AG04450 (cell line): ENCODE measurements around the gene CNIH3. TPM values are rescaled to one million over a fixed set of nuclear protein-coding genes. Genes with fewer than 3 reads are reported as not detected.

Experiments
- CTCF ChIA-PET: fragments of 300-600, 350-600 bp; formaldehyde crosslinking; extraction: SDS; loops from one replicate; lab custom pipeline; 2022; ENCODE audit warnings: antibody characterized with exemption, inconsistent platforms; lab: Charles Lee
- POLR2A ChIA-PET: fragments of 350-600 bp; formaldehyde crosslinking; extraction: SDS; loops from one replicate; lab custom pipeline; 2021; ENCODE audit warnings: antibody characterized with exemption, inconsistent platforms; lab: Yijun Ruan, JAX
- DNase-seq: peaks from one replicate; pipeline ENCODE4 v3.0.0-alpha.2; 2011; ENCODE audit warnings: low read depth, low spot score
- H3K27ac ChIP-seq: one replicate; pipeline ENCODE4 v1.5.1; 2012; ENCODE audit warnings: low read depth, low read length, control low read depth
- H3K27me3 ChIP-seq: one replicate; pipeline ENCODE4 v1.6.0; 2012; ENCODE audit warnings: low read length; ENCODE audit not compliant: control insufficient read depth, insufficient read depth
- H3K4me3 ChIP-seq: 2 replicates; pipeline ENCODE4 v1.5.1; 2011; ENCODE audit warnings: mild to moderate bottlenecking, low read depth, low read length, control low read depth
- H3K9me3 ChIP-seq: 2 replicates; pipeline ENCODE4 v1.5.1; 2012; ENCODE audit warnings: low read length; ENCODE audit not compliant: control insufficient read depth, insufficient read depth
- polyA plus RNA-seq: library from polyadenylated mRNA; depleted of rRNA; stranded (reverse); fragments of >200 nt; gene quantifications from 2 replicates; pipeline ENCODE4 v1.2.3, GENCODE V29; 2011
- TF ChIP-seq, protein P1 (sequence below): IDR thresholded peaks from 2 replicates; pipeline ENCODE4 v1.5.1; 2011; ENCODE audit warnings: low read depth, low read length, control low read depth, inconsistent platforms

The CNIH3 gene
- polyA plus RNA-seq, 1 experiment = 6.5 TPM

DNA sequence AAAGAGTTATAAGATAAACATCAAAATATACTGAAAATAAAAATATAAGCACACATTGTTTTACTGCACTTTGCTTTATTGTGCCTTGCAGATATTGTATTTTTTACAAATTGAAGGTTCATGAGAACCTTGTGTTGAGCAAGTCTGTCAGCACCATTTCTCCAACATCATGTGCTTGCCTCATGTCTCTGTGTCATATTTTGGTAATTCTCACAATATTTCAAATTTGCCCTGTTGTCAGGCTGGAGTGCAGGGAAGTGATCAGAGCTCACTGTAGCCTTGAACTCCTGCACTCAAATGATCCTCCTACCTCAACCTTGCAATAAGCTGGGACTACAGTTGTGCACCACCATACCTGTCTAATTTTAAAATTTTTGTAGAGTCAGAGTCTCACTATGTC lies 21.3 kb upstream of the CNIH3 start:
- ChIA-PET CTCF (no interaction called here), POLR2A (no interaction called here)
- TF ChIP-seq, protein P1, sequence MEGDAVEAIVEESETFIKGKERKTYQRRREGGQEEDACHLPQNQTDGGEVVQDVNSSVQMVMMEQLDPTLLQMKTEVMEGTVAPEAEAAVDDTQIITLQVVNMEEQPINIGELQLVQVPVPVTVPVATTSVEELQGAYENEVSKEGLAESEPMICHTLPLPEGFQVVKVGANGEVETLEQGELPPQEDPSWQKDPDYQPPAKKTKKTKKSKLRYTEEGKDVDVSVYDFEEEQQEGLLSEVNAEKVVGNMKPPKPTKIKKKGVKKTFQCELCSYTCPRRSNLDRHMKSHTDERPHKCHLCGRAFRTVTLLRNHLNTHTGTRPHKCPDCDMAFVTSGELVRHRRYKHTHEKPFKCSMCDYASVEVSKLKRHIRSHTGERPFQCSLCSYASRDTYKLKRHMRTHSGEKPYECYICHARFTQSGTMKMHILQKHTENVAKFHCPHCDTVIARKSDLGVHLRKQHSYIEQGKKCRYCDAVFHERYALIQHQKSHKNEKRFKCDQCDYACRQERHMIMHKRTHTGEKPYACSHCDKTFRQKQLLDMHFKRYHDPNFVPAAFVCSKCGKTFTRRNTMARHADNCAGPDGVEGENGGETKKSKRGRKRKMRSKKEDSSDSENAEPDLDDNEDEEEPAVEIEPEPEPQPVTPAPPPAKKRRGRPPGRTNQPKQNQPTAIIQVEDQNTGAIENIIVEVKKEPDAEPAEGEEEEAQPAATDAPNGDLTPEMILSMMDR = no peak
- Histone ChIP-seq H3K9me3 (no peaks in the 10 kb centered on the region), H3K27me3 (no peaks in the 10 kb centered on the region), H3K4me3 (no peak overlapping the region), H3K27ac (no peak overlapping the region)
- no peak for DNase-seq

DNA sequence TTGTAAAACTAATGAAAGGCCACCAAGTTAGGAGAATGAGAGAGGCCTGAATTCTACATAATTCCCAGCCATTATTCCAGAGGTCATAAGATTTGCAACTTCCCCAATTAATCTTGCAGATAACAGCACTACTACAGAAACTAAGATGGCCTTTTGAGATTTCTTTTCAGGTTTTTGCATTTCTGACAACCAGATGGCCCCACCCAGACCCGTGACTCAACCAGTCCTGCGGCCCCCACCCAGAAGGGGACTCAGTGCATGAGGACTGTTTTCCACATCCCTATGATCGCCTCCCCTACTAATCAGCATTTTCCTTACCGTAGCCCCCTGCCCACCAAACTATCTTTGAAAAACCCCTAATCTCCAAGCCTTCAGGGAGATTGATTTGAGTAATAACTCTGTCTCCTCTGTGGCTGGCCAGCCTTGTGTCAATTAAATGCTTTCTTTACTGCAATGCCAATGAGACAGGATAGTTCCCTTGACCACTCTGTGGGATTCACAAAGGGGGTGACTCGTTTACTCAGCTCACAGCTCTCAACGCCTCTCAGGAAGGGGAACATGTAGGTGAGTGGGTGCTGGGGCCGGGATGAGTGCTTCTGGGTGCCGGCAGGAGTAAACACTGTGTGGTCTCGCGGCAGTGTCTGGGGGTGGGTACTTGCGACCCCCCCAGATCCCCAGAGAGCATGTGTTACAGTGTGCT lies 10.5 kb upstream of the CNIH3 start:
- ChIA-PET POLR2A (no interaction called here), CTCF (no interaction called here)
- Histone ChIP-seq H3K27me3 (no peaks in the 10 kb centered on the region), H3K4me3 (no peak overlapping the region), H3K9me3 (peaks cover 10% of the 10 kb centered on the region), H3K27ac (no peak overlapping the region)
- no peak for DNase-seq
- TF ChIP-seq, protein P1 = no peak

DNA sequence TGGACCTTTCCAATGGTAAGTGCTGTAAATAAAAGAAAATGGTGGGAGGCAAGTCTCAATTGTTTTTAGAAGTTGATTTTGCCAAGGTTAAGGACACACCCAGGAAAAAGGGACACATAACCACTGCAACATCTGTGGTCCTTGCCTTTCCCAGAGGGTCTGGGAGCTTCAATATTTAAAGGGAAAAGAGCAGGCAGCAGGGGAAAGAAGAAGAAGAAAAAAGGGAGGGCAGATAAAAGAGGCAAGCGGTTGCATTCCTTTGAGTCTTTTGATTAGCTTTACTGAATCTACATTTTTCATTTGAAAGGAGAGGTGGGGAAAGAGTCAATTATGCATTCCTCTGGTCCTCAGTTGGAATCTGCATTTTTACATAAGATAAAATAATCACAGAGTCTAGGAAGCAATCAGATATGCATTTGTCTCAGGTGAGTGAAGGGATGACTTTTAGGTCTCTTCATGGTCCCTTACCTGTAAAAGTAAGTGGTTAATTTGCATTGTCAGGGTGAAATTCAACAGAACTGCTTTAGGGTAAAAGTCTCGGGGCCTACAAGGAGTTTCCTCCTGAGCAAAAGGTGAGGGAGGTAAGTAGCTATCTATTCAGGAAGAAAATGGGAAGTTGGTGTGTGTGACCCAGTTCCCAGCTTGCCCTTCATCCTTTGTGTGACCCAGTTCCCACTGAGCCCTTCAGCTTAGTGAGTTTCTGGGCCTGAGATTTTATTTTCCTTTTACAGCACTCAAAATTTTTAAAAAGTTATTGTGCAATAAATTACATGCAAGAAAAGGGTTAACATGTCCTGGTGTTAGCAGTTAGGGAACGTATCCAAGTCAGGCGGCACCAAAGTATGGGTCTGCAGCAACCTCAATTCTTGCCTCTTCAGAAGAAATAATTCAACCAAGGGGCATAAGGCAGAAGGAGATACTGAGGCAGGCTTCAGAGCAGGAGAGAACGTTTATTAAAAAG lies 8.6 kb upstream of the CNIH3 start:
- Histone ChIP-seq H3K27me3 (no peaks in the 10 kb centered on the region), H3K4me3 (no peak overlapping the region), H3K27ac (no peak overlapping the region), H3K9me3 (peaks cover 10% of the 10 kb centered on the region)
- TF ChIP-seq, protein P1 = no peak
- CTCF ChIA-PET = interaction anchor here (0.6 to 1.5 kb wide), 4 partner anchors 20 to 245 kb away, joined by 3 to 4 read pairs (median 4); no protein-coding TSS in a partner anchor
- POLR2A ChIA-PET = no interaction called here
- DNase-seq = no peak

DNA sequence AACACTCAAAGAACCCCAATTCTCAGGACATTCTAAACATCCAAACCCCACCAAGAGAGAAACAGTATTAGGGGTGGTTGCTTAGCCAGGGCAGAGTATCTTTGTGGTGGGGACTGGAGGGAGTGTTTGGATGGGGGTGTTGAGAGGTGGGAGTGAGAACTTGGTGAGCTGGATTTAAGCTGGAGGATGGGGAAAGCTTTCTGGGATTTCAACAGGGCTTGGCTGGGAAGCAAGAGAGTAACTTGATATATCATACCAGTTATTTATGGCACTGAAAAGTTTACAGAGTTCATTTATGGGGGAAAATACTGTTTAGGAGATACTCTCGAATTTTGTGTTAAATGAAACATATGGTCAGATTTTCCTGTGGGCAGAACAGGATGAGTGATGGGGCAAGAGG lies 6.8 kb upstream of the CNIH3 start:
- no peak for DNase-seq
- ChIA-PET POLR2A (no interaction called here), CTCF (interaction anchor here (1.1 to 1.7 kb wide), 3 partner anchors 16 to 313 kb away, joined by 4 to 7 read pairs (median 4); no protein-coding TSS in a partner anchor)
- H3K27ac ChIP-seq = no peak overlapping the region
- H3K4me3 ChIP-seq = no peak overlapping the region
- H3K9me3 ChIP-seq = peaks cover 10% of the 10 kb centered on the region
- TF ChIP-seq, protein P1 = no peak
- H3K27me3 ChIP-seq = no peaks in the 10 kb centered on the region

DNA sequence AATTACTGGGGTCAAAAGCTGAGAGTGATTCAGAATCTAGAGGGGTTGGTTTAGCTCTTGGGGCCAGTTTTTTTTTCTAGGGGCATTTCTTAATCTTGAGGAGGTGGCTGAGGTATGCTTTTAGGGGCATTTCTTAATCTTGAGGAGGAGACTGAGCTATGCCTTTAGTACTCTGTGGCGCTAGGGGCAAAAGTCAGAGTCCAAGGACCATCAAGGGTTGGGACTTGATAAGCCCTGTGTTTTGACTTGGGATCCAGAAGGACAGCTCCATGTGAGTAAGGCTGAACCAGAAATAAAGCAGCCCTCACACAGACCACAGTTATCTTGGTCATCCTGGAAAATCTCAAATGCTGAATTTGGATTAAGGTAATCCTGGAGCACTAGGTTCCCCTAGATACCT lies 3.9 kb upstream of the CNIH3 start:
- TF ChIP-seq, protein P1 = no peak

More for the DNA sequence above, 3.9 kb upstream of the CNIH3 start:
- peaks cover 6% of the 10 kb centered on the region for H3K27me3 ChIP-seq
- no peak overlapping the region for H3K27ac ChIP-seq
- no peaks in the 10 kb centered on the region; the same call in 1 of the 2 replicates for H3K9me3 ChIP-seq
- CTCF ChIA-PET = interaction anchor here (0.9 to 1.0 kb wide), 2 partner anchors 97 to 99 kb away, joined by 3 to 4 read pairs; no protein-coding TSS in a partner anchor
- no peak for DNase-seq
- POLR2A ChIA-PET = no interaction called here
- no peak overlapping the region for H3K4me3 ChIP-seq
